VCaP (cell line): ENCODE data around the gene ZMIZ1.

ENCODE experiments used
- H3K27ac ChIP-seq: fragments of 450-650 bp; 2 replicates; pipeline ENCODE4 v1.5.1; 2017
- CTCF ChIP-seq: fragments of 450-650 bp; conservative IDR thresholded peaks from 2 replicates; pipeline ENCODE4 v1.5.1; 2017; ENCODE audit warnings: mild to moderate bottlenecking, moderate library complexity

Gene ZMIZ1

GRCh38 chr10:79316671-79317431, 248.1 kb downstream of the ZMIZ1 start:
- no peak for TF ChIP-seq CTCF
- H3K27ac ChIP-seq: no peak overlapping the region

- no peak for TF ChIP-seq CTCF
- H3K27ac ChIP-seq: no peak overlapping the region
Observed at GRCh38 chr10:79318369-79318768, 249.6 kb downstream of the ZMIZ1 start.

- TF ChIP-seq CTCF: no peak
- no peak overlapping the region for H3K27ac ChIP-seq
Observed at GRCh38 chr10:79319115-79319771, 250.5 kb downstream of the ZMIZ1 start.

GRCh38 chr10:79320316-79320715, 251.6 kb downstream of the ZMIZ1 start:
- no peak overlapping the region for H3K27ac ChIP-seq
- no peak for TF ChIP-seq CTCF

- H3K27ac ChIP-seq: no peak overlapping the region
- no peak for TF ChIP-seq CTCF
Observed at GRCh38 chr10:79320820-79321493, 252.2 kb downstream of the ZMIZ1 start.

- TF ChIP-seq CTCF: no peak
- H3K27ac ChIP-seq: no peak overlapping the region
Observed at GRCh38 chr10:79321494-79321882, 252.7 kb downstream of the ZMIZ1 start.

- no peak for TF ChIP-seq CTCF
- no peak overlapping the region for H3K27ac ChIP-seq
Observed at GRCh38 chr10:79321951-79322350, 253.2 kb downstream of the ZMIZ1 start.
